Measurements from ENCODE around the gene S100P. TPM values are rescaled to one million over a fixed set of nuclear protein-coding genes. Genes with fewer than 3 reads are reported as not detected.

S100P gene
- total RNA-seq, 4 donors from 2014 or later: 0.56 TPM; not detected in 3

DNA sequence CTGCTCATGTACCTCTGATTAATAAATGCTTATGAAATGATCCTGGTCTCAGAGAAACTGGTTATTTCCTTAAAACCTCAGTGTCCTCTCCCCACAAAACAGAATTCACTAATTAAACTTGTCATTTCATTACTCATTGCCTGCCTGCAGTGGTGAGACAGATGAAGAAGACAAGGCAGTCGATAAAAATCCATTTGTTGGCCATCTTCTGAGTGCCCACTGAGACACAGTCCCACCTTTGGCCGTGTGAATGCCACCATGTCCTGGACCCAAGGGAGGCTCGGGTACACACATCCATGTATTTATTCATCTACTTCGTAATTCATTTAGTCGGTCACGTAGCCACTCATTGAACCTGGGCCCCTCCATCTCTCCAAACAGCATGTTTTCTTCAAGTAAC is 3.5 kb downstream of the S100P start:
- Histone ChIP-seq H3K9me3 (no peaks in the 10 kb centered on the region), H3K27me3 (no peaks in the 10 kb centered on the region), H3K4me1 (no peaks in the 10 kb centered on the region), H3K36me3 (no peaks in the 10 kb centered on the region), H3K4me3 (replicated peaks in 1 of 3) (no peak overlapping the region), H3K27ac (no peak overlapping the region)
- intact Hi-C loops (cut with DNase I): no loop called here
- TF ChIP-seq, protein P1, sequence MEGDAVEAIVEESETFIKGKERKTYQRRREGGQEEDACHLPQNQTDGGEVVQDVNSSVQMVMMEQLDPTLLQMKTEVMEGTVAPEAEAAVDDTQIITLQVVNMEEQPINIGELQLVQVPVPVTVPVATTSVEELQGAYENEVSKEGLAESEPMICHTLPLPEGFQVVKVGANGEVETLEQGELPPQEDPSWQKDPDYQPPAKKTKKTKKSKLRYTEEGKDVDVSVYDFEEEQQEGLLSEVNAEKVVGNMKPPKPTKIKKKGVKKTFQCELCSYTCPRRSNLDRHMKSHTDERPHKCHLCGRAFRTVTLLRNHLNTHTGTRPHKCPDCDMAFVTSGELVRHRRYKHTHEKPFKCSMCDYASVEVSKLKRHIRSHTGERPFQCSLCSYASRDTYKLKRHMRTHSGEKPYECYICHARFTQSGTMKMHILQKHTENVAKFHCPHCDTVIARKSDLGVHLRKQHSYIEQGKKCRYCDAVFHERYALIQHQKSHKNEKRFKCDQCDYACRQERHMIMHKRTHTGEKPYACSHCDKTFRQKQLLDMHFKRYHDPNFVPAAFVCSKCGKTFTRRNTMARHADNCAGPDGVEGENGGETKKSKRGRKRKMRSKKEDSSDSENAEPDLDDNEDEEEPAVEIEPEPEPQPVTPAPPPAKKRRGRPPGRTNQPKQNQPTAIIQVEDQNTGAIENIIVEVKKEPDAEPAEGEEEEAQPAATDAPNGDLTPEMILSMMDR (IDR thresholded peaks at IDR 0.05): no peak
- no peak for TF ChIP-seq POLR2A (IDR thresholded peaks at IDR 0.05)
- 96 to 97% methylated on average over 6 of the region's 6 CpGs for WGBS, 2 donors
- DNase-seq: no peak

DNA sequence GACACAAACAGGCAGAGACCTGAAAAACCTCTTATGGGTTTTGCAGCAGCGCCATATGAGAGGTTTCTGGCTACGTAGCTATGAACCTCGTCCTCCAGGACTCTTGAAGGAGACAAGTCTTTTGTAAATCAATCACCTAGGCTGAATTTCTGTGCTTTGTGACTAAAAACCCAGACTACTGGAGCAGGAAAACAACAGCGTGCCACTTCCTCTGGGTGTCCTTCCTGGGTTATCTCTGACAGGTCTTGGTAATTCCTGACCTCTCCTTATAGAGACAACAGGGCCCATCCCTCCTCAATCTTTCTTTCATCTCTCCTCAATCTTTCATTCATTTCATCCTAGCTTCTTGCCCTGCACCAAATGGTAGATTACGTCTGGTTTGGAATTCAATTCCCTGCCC is 5.7 kb downstream of the S100P start:
- no peaks in the 10 kb centered on the region for H3K36me3 ChIP-seq

DNA sequence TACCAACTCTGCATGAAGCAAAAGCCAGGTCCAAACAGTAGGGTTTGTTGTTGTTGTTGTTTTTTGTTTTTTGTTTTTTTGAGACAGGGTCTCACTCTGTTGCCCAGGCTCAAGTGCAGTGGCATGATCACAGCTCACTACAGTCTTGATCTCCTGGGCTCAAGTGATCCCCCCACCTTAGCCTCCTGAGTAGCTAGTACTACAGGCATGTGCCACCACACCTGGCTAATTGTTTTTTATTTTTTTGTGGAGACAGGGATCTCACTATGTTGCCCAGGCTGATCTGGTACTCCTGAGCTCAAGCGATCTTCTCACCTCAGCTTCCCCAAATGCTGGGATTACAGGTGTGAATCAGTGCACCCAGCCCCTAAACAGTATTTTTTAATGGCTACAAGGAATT is 6.2 kb downstream of the S100P start:
- intact Hi-C loops (cut with DNase I): no loop called here
- 95 to 96% methylated on average over 1 of the region's 1 CpG for WGBS, 2 donors
- no peak for DNase-seq
- Histone ChIP-seq H3K27ac (no peak overlapping the region), H3K36me3 (no peaks in the 10 kb centered on the region), H3K27me3 (no peaks in the 10 kb centered on the region), H3K9me3 (no peaks in the 10 kb centered on the region), H3K4me1 (no peaks in the 10 kb centered on the region), H3K4me3 (replicated peaks in 1 of 3) (no peak overlapping the region)
- TF ChIP-seq, protein P1 (IDR thresholded peaks at IDR 0.05): no peak

More for the DNA sequence above, 5.7 kb downstream of the S100P start:
- no peak overlapping the region for H3K4me3 ChIP-seq (replicated peaks in 1 of 3)
- no peak overlapping the region for H3K27ac ChIP-seq
- no peak for TF ChIP-seq POLR2A (IDR thresholded peaks at IDR 0.05)
- TF ChIP-seq, protein P1 (IDR thresholded peaks at IDR 0.05): no peak
- intact Hi-C loops (cut with DNase I): no loop called here
- H3K27me3 ChIP-seq: no peaks in the 10 kb centered on the region
- DNase-seq: no peak
- 77 to 91% methylated on average over 5 of the region's 5 CpGs for WGBS, 2 donors
- no peaks in the 10 kb centered on the region for H3K4me1 ChIP-seq
- no peaks in the 10 kb centered on the region for H3K9me3 ChIP-seq

DNA sequence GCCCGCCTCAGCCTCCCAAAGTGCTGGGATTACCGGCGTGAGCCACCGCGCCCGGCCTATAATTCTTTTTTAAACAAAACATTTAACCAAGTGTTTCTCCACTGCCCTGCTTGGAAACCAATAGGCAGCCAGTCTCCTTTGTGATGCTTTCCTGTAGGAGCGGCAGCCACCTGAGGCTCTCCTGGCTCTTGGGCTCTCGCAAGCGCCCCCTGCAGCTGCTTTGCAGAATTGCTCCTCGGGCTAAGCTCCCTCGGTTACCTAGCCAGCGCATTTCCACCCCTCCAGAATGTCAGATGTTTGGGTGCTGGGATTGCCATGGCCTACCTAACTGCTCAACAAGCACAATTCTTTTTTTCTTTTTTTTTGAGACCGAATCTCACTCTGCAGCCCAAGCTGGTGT is 7.7 kb downstream of the S100P start:
- Histone ChIP-seq H3K36me3 (no peaks in the 10 kb centered on the region), H3K4me1 (peaks cover under 1 to 3% of the 10 kb centered on the region in 2 donors), H3K4me3 (replicated peaks in 1 of 3) (no peak overlapping the region), H3K27me3 (no peaks in the 10 kb centered on the region), H3K27ac (no peak overlapping the region), H3K9me3 (no peaks in the 10 kb centered on the region)
- intact Hi-C loops (cut with DNase I): no loop called here
- DNase-seq: no peak
- WGBS, 2 donors: 83 to 86% methylated on average over 13 of the region's 13 CpGs
- TF ChIP-seq, protein P1 (IDR thresholded peaks at IDR 0.05): peak in 1 of 6 experiments; percentile 23
- no peak for TF ChIP-seq POLR2A (IDR thresholded peaks at IDR 0.05)

DNA sequence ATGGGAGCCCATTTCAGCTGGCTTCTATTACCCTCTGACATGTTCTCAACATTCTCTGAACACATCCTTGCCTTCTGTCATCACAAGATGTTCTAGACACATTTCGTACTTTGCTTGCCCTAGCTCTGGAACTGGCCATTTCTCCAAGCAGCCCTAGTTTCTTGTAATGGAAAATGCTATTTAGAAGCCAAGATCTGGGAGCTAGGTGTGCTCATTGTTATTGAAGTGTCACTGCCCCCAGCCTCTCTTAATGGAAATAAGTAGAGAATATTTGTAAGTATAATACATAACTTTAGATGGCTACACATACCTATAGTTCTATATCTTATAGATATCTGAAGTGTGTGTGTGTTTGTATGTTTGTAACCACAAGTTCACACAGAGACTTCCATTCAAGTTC is 9.1 kb downstream of the S100P start:
- Histone ChIP-seq H3K27me3 (no peaks in the 10 kb centered on the region), H3K36me3 (no peaks in the 10 kb centered on the region), H3K27ac (no peak overlapping the region), H3K9me3 (no peaks in the 10 kb centered on the region), H3K4me1 (peaks cover 15 to 17% of the 10 kb centered on the region in 2 donors), H3K4me3 (replicated peaks in 1 of 3) (no peak overlapping the region)
- no peak for DNase-seq
- no peak for TF ChIP-seq POLR2A (IDR thresholded peaks at IDR 0.05)
- TF ChIP-seq, protein P1 (IDR thresholded peaks at IDR 0.05): no peak
- 0% methylated on average over 1 of the region's 1 CpG for WGBS, 2 donors
- intact Hi-C loops (cut with DNase I): no loop called here

Data from thyroid gland (tissue), 4 donors.